Stimulated activated CD4-positive, alpha-beta T cell treated with anti-CD3 and anti-CD28 coated beads, Interleukin-15, amount 100 ng/mL, for 48 hours (primary cell): Measurements from ENCODE around the gene EP400.
"Not testable (repeated sequence)": the region's sequence is repeated elsewhere in the genome, so short reads cannot be mapped to it uniquely, and the experiment has no call there.

Experiments
- DNase-seq, 2 donors: peaks; one replicate each; pipeline ENCODE4 v3.0.0-alpha.2; 2020; ENCODE audit warnings: low read depth in 2 of 2

The EP400 gene

GRCh38 chr12:131950182-131950913, 606 bp downstream of the EP400 start:
- peak in 1 of 2 donors; percentile 27 for DNase-seq

- DNase-seq: not testable (repeated sequence)
These were observed 4.1 kb downstream of the EP400 start for GRCh38 chr12:131953810-131954209.

GRCh38 chr12:131954460-131954859, 4.7 kb downstream of the EP400 start:
- DNase-seq: not testable (repeated sequence)

GRCh38 chr12:131959116-131959515, 9.4 kb downstream of the EP400 start:
- no peak for DNase-seq

GRCh38 chr12:131959641-131960589, 10.2 kb downstream of the EP400 start:
- no peak for DNase-seq

- not testable (repeated sequence) for DNase-seq
These were observed 11.0 kb downstream of the EP400 start for GRCh38 chr12:131960590-131961325.

GRCh38 chr12:131961328-131961727, 11.6 kb downstream of the EP400 start:
- not testable (repeated sequence) for DNase-seq

- DNase-seq: no peak
These were observed 12.3 kb downstream of the EP400 start for GRCh38 chr12:131962069-131962468.

- DNase-seq: no peak
These were observed 13.6 kb downstream of the EP400 start for GRCh38 chr12:131963381-131963780.

- DNase-seq: no peak
These were observed 15.3 kb downstream of the EP400 start for GRCh38 chr12:131965073-131965472.

- DNase-seq: no peak
These were observed 21.5 kb downstream of the EP400 start for GRCh38 chr12:131971226-131971625.

- DNase-seq: no peak
These were observed 25.5 kb downstream of the EP400 start for GRCh38 chr12:131975228-131975627.

- no peak for DNase-seq
These were observed 29.9 kb downstream of the EP400 start for GRCh38 chr12:131979606-131980005.

- DNase-seq: no peak
These were observed 30.5 kb downstream of the EP400 start for GRCh38 chr12:131980263-131980662.

- no peak for DNase-seq
These were observed 31.6 kb downstream of the EP400 start for GRCh38 chr12:131981388-131981787.

GRCh38 chr12:131982041-131982440, 32.3 kb downstream of the EP400 start:
- DNase-seq: no peak

GRCh38 chr12:131983026-131983425, 33.3 kb downstream of the EP400 start:
- DNase-seq: no peak

GRCh38 chr12:131983554-131983953, 33.8 kb downstream of the EP400 start:
- no peak for DNase-seq

GRCh38 chr12:131984334-131984733, 34.6 kb downstream of the EP400 start:
- no peak for DNase-seq

GRCh38 chr12:131985510-131985875, 35.8 kb downstream of the EP400 start:
- DNase-seq: not testable (repeated sequence)

GRCh38 chr12:131986361-131986760, 36.6 kb downstream of the EP400 start:
- no peak for DNase-seq

- DNase-seq: no peak
These were observed 37.2 kb downstream of the EP400 start for GRCh38 chr12:131986910-131987309.
